GM18507 (cell line): ENCODE data around the gene PLCB1.
"Not testable (repeated sequence)": the region's sequence is repeated elsewhere in the genome, so short reads cannot be mapped to it uniquely, and the experiment has no call there.

Experiments
- DNase-seq: peaks from one replicate; pipeline ENCODE4 v3.0.0; 2011; ENCODE audit warnings: low read depth; ENCODE audit not compliant: insufficient read length; ENCODE audit errors: extremely low spot score
- FAIRE-seq: peaks from 2 replicates; lab custom pipeline; 2011; peaks lifted over from hg19 to GRCh38; lab: Jason Lieb, UNC

Gene PLCB1

DNA sequence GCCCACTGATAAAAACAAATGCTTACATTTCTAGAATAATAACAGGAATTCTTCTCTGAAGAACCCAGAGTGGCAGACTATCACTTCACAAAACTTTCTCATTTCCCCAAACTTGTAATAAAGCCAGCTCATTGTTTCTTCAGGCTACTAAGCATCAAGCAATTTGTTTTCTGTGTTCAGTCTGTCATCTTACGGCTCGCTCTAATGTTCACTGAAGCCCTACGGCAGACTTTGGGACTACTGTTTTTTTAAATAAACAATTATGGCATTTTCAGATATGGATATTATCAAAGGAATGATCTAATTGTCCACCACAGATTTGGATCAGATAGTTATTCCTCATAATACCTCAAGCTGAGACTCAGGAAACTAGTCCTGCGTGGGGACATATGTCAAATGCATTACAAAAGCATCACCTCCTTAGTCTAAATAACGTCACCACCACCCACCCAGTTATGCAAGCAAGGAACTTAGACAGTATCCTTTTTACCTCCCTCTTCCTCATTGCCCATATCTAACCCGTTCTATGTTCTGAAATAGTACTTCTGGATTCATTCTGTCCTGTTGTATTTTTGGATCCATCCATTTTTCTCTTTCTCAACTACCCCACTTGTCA, 415.1 kb downstream of the PLCB1 start:
- DNase-seq (no peak), FAIRE-seq (no peak)

DNA sequence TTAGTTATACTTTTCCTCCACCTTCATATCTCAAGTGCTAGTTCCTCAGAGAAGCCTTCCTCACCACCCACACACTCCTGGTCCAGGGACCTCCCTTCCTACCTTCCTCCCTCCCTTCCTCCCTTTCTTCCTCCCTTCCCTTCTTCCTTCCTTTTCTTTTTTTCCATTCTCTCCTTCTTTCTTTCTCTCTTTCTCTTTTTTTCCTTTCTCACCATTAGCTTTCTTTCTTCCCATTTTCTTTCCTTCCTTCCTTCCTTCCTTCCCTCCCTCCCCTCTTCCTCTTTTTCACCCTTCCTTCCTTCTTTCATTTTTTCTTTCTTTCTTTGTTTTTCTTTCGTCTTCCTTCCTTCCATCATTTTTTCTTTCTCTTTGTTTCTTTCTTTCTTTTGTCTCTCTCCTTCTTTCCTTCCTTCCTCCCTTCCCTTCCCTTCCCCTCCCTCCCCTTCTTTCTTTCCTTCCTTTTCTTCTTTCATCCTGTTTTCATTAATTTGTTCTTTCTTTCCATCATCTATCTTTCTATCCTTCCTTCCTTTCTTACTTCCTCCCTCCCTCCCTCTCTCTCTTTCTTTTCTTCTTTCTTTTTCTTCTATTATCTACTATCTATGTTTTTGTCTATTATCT, 416.0 kb downstream of the PLCB1 start:
- no peak for DNase-seq
- FAIRE-seq: no peak

DNA sequence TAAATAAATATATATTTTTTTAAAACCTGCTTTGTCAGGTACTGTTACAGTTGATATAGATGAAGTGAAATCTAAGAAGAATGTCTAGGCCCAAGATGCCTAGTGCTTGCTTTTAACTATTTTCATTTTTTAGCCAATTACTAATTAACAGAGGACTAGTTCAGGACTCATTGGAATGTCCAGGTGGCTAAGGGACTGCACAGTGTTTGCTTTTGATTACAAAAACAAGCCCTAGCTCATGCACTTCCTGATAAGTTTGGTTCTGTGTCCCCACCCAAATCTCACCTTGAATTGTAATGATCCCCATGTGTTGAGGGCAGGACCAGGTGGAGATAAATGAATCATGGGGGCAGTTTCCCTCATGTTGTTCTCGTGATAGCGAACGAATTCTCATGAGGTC, 417.1 kb downstream of the PLCB1 start:
- no peak for FAIRE-seq
- DNase-seq: no peak

DNA sequence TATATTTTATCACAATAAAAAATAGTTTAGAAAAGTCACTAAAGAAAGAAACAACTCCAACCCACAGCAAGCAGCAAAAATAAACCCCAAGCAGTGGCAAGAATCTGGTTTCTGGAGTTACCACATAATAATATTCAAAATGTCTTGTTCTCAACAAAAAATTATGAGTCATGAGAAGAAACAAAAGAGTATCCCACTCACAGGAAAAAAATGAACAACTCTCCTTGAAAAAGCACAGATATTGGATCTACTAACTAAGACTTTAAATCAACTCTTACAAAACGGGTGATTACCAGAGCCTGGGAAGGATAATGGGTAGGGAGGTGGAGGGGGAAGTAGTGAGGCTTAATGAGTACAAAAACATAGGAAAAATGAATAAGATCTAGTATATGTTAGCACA, 425.6 kb downstream of the PLCB1 start:
- DNase-seq (no peak), FAIRE-seq (no peak)

DNA sequence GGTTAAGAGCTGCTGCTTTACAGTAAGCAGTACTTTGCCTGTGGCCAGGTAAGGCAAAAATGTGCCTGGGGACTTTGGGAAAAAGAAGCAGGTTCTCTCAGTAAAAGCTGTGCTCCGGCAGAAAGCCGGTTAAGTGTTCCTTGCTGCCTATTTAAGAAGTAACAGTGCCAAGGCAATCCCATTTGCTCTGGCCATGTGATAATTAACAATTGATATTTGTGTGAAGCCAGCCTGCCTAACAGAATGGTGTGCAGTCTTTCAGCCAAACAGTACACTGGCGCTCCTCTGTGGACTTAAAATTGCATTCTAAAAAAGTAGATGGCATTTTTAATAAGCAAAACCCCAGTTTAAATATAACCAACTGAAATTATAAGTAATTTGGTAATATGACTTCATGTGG, 430.3 kb downstream of the PLCB1 start:
- no peak for FAIRE-seq
- no peak for DNase-seq

DNA sequence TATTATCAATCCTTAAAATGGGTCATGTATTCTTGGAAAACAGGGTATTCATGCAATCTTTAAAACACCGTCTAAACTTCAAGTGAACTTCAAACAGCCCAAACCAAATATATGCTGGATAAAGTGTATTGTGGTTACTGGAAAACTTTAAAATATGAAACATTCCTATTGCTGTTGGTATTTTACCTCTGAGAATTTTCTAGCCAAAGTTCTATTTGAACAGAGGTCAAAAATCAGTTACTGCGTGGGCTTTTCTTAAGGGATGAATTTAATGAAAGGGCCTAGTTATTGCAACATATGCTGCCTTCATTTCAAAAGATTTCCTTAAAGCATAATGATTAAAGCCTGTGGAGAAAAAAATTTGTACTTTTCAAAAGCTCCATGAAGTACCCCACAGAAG, 436.0 kb downstream of the PLCB1 start:
- no peak for FAIRE-seq
- no peak for DNase-seq

DNA sequence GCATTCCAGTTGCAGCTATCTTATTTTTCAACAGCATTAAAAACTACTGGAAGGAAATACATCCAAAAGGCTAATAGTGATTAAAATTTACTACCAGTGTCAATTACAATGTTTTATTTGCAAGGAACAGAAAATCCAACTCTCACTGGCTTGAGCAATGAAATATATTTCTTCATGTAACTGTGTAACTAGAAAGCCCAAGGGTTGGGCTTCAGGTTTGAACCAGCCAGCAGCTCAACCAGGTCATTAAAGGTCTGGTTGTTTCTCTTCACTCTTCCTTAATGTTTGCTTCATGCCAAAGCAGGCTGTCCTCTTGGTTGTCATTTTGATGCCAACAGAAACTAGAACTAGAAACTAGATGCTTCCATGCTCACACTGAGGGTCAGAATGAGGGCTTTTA, 437.7 kb downstream of the PLCB1 start:
- FAIRE-seq (no peak), DNase-seq (no peak)

DNA sequence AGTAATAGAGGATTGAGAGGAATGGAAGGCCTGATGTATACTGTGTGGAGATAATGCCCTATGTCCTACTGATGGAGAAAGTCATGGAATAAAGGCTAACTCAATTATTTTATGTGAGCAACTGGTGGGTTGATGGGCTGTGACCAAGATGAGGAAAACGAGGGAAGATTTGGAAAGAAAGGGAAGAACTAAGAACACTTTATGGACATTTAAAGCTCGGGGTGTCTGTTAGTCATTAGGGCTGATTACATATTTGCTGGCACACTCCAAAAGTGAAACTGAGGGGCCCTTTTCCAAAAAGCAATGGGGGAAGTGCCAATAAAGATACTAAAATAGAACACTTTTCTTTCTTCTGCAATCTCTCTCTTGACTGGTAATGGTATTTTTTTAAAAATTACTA, 439.5 kb downstream of the PLCB1 start:
- DNase-seq (no peak), FAIRE-seq (no peak)

DNA sequence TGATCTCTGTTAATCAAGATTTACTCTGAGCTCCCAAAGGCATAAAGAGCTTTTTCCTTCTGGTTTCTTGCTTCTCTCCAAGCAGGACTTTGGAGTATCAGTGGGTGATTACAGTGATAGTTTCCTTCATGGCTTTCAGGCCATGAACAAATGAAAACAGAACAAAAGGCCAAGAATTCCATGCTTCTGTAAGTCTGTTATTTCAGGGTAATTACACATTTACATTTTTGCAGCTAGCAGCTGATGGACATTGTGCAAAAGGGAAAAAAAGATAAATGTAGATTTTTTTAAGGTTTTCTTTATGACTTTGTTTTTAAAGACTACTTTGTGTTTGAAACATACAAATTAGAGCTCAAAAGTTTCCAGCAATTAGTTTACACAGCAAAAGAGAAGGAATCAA, 441.6 kb downstream of the PLCB1 start:
- FAIRE-seq (no peak), DNase-seq (no peak)

DNA sequence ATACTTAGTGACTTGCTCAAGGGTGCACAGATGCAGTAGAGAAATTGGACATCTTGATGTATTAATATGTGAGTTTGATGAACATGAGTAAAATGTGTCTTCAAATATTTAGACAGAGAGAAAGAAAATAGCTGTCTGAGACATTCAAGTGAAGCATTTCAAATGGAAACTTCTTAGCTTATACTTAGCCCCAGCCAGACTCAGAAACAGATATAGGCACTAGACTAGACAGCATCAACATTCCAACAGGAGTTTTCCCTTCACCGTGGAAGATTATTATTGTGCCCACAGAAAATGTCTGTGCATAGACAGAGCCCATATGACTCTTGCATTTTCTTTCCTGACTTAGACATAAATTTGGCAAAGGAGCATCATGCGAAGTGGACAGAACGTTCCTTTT, 443.0 kb downstream of the PLCB1 start:
- DNase-seq (no peak), FAIRE-seq (no peak)

DNA sequence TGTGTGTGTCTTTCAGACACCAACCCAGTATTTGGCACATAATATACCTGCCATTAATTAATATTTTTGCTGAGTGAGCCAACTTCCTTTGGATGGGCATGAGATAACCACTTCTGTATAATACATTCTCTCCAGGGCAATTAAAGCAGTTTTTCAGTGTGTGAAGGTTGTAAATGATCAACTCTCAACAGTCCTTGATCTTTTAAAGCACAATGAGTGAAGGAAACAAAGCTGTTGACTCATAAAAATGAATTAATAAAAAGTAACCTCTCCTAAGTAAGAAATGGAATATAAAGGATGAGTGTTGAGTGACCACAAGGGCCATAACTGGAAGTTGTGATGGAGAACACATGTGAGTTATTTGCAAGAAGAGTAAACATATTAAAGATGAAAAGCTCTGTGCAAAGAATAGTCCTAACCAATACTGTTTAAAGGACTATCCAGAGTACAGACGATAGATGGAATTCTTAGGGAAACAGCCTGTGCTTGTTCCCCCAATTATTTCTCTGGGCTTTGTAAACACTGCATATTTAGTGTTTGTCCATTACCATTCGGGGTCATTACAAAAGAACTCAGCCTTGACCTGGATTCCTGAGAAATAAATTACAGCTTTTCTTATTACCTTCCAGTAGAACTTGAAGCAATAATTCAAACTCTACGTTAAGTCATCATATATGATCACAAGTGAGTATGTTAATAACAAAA, 446.2 kb downstream of the PLCB1 start:
- no peak for FAIRE-seq
- DNase-seq: no peak

DNA sequence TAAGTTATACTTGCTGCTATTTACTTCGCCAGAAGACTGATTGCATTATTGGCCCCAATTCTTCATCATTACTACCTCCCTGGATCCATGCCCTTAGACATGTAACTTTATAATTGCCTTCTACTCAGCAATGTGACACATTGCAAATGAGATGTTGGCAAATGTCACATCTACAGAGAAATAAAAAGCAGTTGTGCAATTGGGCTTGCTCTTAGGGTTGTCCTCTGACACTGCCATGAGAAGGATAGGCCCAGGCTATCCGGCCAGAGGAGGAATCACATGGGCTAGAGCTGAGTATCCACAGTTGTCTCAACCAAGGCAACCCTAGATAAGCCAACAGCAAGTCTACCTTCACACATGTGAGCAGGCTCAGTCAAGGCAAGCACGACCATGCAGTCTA, 447.0 kb downstream of the PLCB1 start:
- DNase-seq (no peak), FAIRE-seq (no peak)

DNA sequence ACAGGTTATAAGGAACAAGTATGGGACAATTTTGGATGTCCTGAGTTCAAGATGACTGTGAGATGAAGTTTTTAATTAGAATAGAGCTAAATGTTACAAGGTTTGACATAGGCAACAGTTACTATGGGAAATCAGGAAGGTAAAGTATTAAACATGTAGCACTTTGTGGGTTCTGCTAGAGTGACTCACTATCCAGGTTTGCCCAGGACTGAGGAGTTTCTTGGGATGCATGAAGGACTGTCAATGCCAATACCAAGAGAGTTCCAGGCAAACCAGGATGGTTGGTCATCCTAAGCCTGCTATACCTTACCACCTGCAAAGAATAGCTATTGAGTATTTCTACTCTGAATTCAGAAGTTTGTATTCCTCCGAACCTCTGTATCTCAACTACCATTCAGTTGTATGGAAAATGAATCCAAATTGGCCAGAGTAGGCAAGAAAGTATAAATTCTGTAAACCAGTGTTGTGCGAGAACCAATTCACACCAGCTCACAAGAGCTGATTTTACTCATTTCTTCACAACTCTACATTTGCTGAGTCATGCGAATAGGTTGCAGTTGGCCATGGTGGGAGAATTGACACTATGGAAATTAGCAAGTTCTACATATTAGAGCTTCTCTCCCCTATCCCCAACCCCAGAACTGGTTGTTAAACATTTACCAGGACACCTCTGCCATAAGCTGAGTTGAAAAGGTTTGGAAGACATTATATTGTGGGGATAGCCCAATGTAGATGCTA, 449.5 kb downstream of the PLCB1 start:
- FAIRE-seq (no peak), DNase-seq (no peak)

DNA sequence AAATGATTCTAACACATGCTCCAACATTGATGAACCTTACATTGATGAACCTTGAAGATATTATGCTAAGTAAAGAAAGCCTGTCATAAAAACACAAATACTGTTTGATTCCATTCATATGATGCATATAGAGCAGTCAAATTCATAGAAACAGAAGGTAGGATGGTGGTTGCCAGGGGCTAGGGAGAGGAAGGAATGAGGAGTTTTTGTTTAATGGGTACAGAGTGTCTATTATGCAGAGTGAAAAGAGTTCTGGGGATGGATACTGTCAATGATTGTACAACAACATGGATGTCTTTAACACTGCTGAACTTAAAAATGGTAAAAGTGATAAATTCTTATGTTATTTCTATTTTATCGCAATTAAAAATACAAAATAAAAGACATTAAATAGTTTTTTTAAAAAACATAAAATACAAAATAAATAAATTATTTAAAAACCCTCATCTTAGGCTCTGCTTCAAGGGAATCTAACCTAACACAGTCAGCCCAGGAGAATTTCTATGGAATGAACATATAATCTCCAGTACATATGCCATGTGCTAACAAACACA, 451.0 kb downstream of the PLCB1 start:
- FAIRE-seq (no peak), DNase-seq (no peak)

DNA sequence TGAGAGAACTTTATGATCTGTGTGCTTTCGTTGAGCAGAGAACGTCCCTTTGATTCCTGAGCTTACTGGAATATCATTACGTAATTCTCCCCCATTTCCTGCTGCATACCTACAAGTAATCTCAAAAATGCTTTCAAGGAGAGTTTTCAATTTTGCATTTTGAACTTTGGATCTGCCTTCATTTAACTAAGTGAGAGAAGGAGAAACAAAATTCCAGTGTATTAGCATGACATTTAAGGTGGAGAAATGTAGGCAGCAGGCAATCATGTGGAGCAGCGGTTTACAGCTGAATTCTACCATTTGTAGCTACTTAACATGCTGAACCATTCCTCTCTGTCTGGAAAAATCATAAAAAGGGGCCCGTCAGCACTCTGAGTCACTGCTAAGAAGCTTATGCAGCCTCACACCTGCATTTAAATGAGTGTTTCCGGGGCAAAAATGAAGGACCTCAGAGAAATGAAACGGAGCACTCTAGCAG, 451.5 kb downstream of the PLCB1 start:
- FAIRE-seq (no peak), DNase-seq (no peak)

DNA sequence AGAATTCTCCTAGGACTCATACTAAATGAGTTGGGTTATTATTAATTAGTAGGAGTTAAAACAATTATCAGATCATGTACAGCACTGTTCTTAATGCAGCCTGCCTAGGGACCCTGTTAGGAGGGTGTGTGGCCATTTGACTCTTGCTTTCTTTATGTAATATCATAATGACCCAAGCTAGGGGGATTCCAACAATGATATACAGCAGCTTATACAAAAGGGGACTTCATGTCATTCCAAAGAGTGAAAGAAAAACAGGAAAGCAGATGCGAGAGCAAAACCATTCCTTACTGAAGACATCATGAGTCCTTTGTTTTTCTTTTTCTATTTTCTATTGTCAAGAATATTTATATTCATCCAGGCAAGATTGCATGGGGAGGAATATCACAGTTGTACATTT, 455.2 kb downstream of the PLCB1 start:
- DNase-seq: no peak
- no peak for FAIRE-seq

DNA sequence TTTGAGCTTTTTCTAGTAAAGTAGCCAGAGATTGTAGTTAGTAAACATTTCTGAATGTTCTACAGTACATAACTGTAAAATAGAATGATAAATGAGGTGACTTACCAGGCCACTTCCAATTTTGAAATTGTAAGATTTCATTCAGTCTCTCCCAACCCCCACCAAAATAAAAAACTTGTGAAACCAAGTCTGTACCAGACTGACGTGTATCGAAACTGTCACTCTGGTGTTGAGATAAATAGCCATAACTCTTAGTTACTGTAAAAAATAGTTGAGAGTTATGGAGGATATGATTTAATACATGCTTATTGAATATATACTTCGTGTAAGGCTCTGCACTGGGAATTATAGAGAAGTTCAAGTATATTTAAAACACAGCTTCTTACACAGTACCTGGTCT, 455.7 kb downstream of the PLCB1 start:
- no peak for DNase-seq
- FAIRE-seq: no peak

DNA sequence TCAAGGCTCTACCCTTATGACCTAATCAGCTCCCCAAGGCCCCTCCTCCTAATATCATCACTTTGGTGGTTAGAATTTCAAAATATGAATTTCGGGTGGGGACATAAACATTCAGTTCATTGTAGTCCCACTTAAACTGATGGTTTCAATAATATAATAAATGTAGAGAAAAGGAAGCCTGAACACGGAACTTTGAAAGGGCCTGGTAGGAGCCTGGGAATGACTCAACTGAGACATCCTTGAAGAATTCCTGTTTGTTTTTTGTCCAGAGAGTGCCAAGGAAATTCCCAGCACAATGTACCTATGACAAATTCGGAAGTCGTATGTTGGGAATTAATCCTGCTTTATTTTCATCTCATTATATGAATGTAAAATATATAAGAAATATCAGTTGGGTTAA, 457.9 kb downstream of the PLCB1 start:
- FAIRE-seq (no peak), DNase-seq (no peak)

DNA sequence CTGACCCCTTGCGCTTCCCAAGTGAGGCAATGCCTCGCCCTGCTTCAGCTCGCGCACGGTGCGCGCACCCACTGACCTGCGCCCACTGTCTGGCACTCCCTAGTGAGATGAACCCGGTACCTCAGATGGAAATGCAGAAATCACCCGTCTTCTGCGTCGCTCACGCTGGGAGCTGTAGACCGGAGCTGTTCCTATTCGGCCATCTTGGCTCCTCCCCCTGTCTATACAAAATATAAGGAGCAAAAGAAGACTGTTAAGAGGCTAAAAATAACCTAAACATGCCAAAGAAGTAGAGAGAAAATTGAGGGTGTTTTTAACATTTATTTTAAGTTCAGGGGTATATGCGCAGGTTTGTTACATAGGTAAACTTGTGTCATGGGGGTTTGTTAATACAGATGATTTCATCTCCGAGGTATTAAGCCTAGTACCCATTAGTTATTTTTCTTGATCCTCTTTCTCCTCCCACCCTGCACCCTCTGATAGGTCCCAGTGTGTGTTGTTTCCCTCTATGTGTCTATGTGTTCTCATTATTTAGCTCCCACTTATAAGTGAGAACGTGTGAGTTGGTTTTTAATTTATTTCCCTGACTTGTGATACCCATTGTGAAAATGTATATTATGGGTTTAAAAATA, 469.0 kb downstream of the PLCB1 start:
- DNase-seq, FAIRE-seq: not testable (repeated sequence)

DNA sequence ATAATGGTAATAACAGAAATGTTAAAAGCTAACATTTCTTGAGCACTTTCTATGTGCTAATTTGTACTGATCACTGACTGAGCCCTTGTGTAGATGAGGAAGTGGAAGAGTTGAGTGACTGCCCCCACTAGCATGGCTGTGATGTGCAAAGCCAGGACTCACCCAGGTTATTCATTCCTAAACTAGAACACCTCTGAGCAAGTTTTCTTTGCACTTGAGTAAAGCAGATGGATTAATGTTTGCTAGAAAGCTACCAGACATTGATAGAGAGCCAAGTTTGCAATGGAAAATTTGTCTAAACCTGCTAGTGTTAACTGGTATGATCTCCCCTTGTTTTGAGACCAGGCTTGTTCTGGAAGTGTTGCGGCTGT, 469.5 kb downstream of the PLCB1 start:
- FAIRE-seq: peak; percentile 83

More for the DNA sequence above, 469.5 kb downstream of the PLCB1 start:
- DNase-seq: peak; percentile 38
